IPS-18a (cell line): Measurements from ENCODE around the gene BAZ1A.
A peak's percentile ranks its signal among the peaks of the same experiment; 100 is the strongest.

Experiments
- H3K27ac ChIP-seq: one replicate; pipeline ENCODE4 v1.5.1; 2013; ENCODE audit warnings: low read length
- H3K27me3 ChIP-seq: one replicate; pipeline ENCODE4 v1.6.1; 2013; ENCODE audit warnings: mild to moderate bottlenecking, low read length; ENCODE audit not compliant: control insufficient read depth, insufficient read depth
- H3K36me3 ChIP-seq: one replicate; pipeline ENCODE4 v1.6.1; 2013; ENCODE audit warnings: low read depth, low read length; ENCODE audit not compliant: control insufficient read depth
- H3K4me1 ChIP-seq: one replicate; pipeline ENCODE4 v1.6.1; 2013; ENCODE audit warnings: low read depth, low read length; ENCODE audit not compliant: control insufficient read depth
- H3K4me3 ChIP-seq: one replicate; pipeline ENCODE4 v1.5.1; 2013; ENCODE audit warnings: low read length
- H3K9ac ChIP-seq: one replicate; pipeline ENCODE4 v1.6.1; 2013; ENCODE audit warnings: mild to moderate bottlenecking, low read length, moderate library complexity
- H3K9me3 ChIP-seq: one replicate; pipeline ENCODE4 v1.6.1; 2013; ENCODE audit warnings: low read depth, low read length; ENCODE audit not compliant: control insufficient read depth

BAZ1A gene, protein sequence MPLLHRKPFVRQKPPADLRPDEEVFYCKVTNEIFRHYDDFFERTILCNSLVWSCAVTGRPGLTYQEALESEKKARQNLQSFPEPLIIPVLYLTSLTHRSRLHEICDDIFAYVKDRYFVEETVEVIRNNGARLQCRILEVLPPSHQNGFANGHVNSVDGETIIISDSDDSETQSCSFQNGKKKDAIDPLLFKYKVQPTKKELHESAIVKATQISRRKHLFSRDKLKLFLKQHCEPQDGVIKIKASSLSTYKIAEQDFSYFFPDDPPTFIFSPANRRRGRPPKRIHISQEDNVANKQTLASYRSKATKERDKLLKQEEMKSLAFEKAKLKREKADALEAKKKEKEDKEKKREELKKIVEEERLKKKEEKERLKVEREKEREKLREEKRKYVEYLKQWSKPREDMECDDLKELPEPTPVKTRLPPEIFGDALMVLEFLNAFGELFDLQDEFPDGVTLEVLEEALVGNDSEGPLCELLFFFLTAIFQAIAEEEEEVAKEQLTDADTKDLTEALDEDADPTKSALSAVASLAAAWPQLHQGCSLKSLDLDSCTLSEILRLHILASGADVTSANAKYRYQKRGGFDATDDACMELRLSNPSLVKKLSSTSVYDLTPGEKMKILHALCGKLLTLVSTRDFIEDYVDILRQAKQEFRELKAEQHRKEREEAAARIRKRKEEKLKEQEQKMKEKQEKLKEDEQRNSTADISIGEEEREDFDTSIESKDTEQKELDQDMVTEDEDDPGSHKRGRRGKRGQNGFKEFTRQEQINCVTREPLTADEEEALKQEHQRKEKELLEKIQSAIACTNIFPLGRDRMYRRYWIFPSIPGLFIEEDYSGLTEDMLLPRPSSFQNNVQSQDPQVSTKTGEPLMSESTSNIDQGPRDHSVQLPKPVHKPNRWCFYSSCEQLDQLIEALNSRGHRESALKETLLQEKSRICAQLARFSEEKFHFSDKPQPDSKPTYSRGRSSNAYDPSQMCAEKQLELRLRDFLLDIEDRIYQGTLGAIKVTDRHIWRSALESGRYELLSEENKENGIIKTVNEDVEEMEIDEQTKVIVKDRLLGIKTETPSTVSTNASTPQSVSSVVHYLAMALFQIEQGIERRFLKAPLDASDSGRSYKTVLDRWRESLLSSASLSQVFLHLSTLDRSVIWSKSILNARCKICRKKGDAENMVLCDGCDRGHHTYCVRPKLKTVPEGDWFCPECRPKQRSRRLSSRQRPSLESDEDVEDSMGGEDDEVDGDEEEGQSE (N-terminal part only)

GRCh38 chr14:34875031-34875922 lies at the start of gene BAZ1A:
BAZ1A (minus strand) TSS chr14:34875360; CDS start chr14:34874604, 756 bp downstream.
- peaks cover 18% of the 10 kb centered on the region for H3K27me3 ChIP-seq
- H3K4me1 ChIP-seq = peaks cover 12% of the 10 kb centered on the region
- no peaks in the 10 kb centered on the region for H3K9me3 ChIP-seq
- H3K36me3 ChIP-seq = no peaks in the 10 kb centered on the region
- peak within 1 kb of the TSS; percentile 87 for H3K9ac ChIP-seq
- peak within 1 kb of the TSS; percentile 75 for H3K4me3 ChIP-seq
- H3K27ac ChIP-seq = peak within 1 kb of the TSS; percentile 31

DNA sequence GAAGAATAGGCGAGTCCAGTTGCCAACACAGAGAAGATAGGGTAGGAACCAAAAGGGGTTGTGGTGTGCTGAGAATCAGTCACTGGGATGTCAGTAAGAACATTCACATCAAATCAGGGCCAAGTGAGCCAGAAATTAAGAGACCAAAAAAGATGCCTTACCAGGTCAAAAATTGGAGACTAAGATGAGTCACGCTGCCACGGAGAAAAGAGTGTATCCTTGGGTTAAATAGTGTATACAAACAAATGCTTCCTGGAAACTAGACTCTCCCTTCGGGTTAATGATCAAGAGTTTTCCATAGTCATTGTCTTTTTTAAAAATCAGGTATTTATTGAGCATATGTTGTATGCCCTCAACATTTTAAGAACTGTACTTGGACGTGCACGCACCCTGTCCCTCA lies 45.2 kb upstream of the BAZ1A start:
- Histone ChIP-seq H3K9me3 (no peaks in the 10 kb centered on the region), H3K27ac (no peak overlapping the region), H3K36me3 (no peaks in the 10 kb centered on the region), H3K9ac (no peak overlapping the region), H3K27me3 (no peaks in the 10 kb centered on the region), H3K4me1 (no peaks in the 10 kb centered on the region), H3K4me3 (no peak overlapping the region)

DNA sequence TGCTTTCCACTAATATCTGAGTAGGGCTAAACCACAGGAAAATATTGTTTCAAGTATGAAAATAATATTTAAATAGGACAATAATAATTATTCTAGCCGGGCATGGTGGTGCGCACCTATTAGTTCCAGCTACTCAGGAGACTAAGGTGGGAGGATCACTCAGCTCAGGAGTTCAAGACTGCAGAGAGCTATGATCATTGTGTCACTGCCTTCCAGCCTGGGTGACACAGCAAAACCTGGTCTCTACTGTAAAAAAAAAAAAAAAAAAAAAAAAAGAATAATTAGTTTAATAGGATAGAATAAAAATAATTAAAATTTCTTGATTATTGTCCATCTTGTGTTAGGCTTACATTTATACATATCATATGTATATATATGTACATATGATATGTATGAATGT lies 38.5 kb upstream of the BAZ1A start:
- Histone ChIP-seq H3K4me1 (no peaks in the 10 kb centered on the region), H3K9me3 (no peaks in the 10 kb centered on the region), H3K4me3 (no peak overlapping the region), H3K27ac (no peak overlapping the region), H3K27me3 (no peaks in the 10 kb centered on the region), H3K36me3 (no peaks in the 10 kb centered on the region), H3K9ac (no peak overlapping the region)

GRCh38 chr14:34912966-34913365 lies 37.8 kb upstream of the BAZ1A start:
- Histone ChIP-seq H3K9me3 (no peaks in the 10 kb centered on the region), H3K27ac (no peak overlapping the region), H3K27me3 (no peaks in the 10 kb centered on the region), H3K36me3 (no peaks in the 10 kb centered on the region), H3K4me3 (no peak overlapping the region), H3K9ac (no peak overlapping the region), H3K4me1 (no peaks in the 10 kb centered on the region)

- Histone ChIP-seq H3K4me3 (no peak overlapping the region), H3K27ac (no peak overlapping the region), H3K36me3 (no peaks in the 10 kb centered on the region), H3K9ac (no peak overlapping the region), H3K4me1 (no peaks in the 10 kb centered on the region), H3K9me3 (no peaks in the 10 kb centered on the region), H3K27me3 (no peaks in the 10 kb centered on the region)
Measured at GRCh38 chr14:34912182-34912581, 37.0 kb upstream of the BAZ1A start.

DNA sequence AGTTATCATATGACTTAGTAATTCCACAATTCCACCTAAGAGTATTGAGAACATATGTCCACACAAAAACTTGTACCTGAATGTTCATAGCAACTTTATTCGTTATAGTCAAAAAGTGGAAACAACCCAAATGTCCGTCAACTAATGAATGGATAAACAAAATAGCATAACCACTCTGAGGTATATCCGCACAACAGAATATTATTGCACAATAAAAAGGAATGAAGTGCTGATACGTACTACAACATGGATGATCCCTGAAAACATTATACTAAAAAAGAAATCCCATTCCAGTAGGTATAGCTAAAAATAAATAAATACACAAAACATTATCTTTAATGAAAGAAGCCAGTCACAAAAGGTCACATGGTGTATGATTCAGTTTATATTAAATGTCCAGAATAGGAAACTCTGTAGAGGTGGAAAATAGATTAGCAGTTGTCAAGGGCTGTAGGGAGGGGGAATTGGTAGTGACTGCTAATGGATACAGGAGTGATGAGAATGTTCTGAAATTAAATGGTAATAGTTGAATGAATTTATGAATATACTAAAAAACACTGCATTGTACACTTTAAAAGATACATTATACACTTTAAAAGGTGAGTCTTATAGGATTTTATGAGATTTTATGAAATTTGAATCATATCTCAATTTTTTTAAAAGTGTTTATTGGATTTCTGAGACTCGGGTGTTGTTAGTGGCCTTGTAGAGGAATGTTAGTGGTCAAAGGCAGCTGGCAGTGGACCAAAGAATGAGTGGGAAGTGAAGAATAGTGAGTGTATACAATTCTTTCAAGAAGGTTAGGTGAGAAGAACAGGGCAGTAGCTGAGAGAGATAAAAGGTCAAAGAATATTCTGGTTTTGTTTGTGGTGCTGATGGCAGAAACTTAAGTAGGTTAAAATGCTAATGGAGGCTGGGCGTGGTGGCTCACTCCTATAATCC lies 36.3 kb upstream of the BAZ1A start:
- H3K36me3 ChIP-seq = no peaks in the 10 kb centered on the region
- H3K9me3 ChIP-seq = no peaks in the 10 kb centered on the region
- H3K9ac ChIP-seq = no peak overlapping the region
- H3K4me1 ChIP-seq = no peaks in the 10 kb centered on the region
- no peak overlapping the region for H3K4me3 ChIP-seq
- no peaks in the 10 kb centered on the region for H3K27me3 ChIP-seq
- H3K27ac ChIP-seq = no peak overlapping the region

DNA sequence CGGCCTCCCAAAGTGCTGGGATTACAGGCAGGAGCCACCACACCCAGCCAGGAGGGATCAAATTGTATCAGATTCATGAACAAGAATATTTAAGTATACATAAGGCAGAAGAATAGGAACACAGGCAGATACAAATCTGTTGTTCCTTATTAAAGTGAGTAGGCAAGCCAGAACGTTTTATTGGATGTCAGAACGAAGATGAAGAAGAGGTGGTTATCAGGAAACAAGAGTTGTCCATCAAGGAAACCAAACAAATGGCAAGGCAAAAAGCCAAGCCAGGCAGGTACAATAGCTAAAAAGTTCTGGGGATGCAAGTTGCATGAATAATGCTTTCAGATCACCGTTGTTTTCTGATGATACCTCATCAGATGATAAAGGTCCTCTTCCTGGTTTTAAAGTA lies 31.1 kb upstream of the BAZ1A start:
- H3K9me3 ChIP-seq = no peaks in the 10 kb centered on the region
- H3K27ac ChIP-seq = no peak overlapping the region

DNA sequence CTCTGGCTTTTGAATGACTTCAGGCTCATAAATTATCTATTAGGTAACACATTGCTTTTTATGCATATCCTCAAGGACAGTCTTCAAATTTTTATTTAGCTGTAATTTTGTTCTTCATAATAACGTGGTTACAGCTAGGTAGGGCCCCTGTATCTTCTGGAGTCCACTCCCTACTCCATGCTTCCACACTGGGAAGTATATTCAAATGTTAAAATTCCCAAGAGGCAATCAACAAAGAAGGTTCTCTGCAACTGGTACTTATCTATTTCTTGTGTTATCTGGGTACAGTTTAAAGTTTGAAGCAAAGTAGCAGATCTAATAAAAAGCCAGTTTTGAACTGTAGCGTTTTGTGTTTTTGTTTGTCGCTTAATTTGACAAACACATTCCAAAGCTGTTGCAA lies 20.1 kb upstream of the BAZ1A start:
- Histone ChIP-seq H3K9ac (no peak overlapping the region), H3K9me3 (no peaks in the 10 kb centered on the region), H3K27me3 (no peaks in the 10 kb centered on the region), H3K4me1 (peaks cover 11% of the 10 kb centered on the region), H3K36me3 (no peaks in the 10 kb centered on the region), H3K4me3 (peak overlapping the region; percentile 30), H3K27ac (no peak overlapping the region)

More for the DNA sequence above, 31.1 kb upstream of the BAZ1A start:
- Histone ChIP-seq H3K4me1 (no peaks in the 10 kb centered on the region), H3K36me3 (no peaks in the 10 kb centered on the region), H3K9ac (no peak overlapping the region), H3K27me3 (no peaks in the 10 kb centered on the region), H3K4me3 (no peak overlapping the region)

GRCh38 chr14:34890937-34891336 lies 15.8 kb upstream of the BAZ1A start:
- Histone ChIP-seq H3K36me3 (no peaks in the 10 kb centered on the region), H3K27me3 (no peaks in the 10 kb centered on the region), H3K4me3 (no peak overlapping the region), H3K9ac (no peak overlapping the region), H3K9me3 (no peaks in the 10 kb centered on the region), H3K27ac (no peak overlapping the region), H3K4me1 (peaks cover 16% of the 10 kb centered on the region)

GRCh38 chr14:34888186-34888585 lies 13.0 kb upstream of the BAZ1A start:
- Histone ChIP-seq H3K9me3 (no peaks in the 10 kb centered on the region), H3K27ac (no peak overlapping the region), H3K36me3 (no peaks in the 10 kb centered on the region), H3K9ac (no peak overlapping the region), H3K27me3 (no peaks in the 10 kb centered on the region), H3K4me3 (no peak overlapping the region), H3K4me1 (peaks cover 7% of the 10 kb centered on the region)
